HEK293T (cell line): ENCODE results near the gene LRRC4C.

ENCODE experiments used
- ARNT ChIP-seq: fragments of 450-650 bp; IDR thresholded peaks from 2 replicates; pipeline ENCODE4 v1.6.1; 2017; ENCODE audit warnings: mild to moderate bottlenecking
- BHLHE40 ChIP-seq: fragments of 450-650 bp; IDR thresholded peaks from 2 replicates; pipeline ENCODE4 v1.6.1; 2016; ENCODE audit warnings: mild to moderate bottlenecking, moderate library complexity, borderline replicate concordance
- CTBP1 ChIP-seq: fragments of 450-650 bp; IDR thresholded peaks from 2 replicates; pipeline ENCODE4 v1.6.1; 2016; ENCODE audit warnings: borderline replicate concordance
- ELF4 ChIP-seq: fragments of 450-650 bp; IDR thresholded peaks from 2 replicates; pipeline ENCODE4 v1.6.1; 2017; ENCODE audit warnings: antibody characterized with exemption
- FOXA1 ChIP-seq: fragments of 450-650 bp; IDR thresholded peaks from 2 replicates; pipeline ENCODE4 v1.6.1; 2016; ENCODE audit warnings: mild to moderate bottlenecking
- FOXK2 ChIP-seq: fragments of 450-650 bp; IDR thresholded peaks from 2 replicates; pipeline ENCODE4 v1.6.1; 2016; ENCODE audit warnings: mild to moderate bottlenecking
- FOXM1 ChIP-seq: fragments of 450-650 bp; IDR thresholded peaks from 2 replicates; pipeline ENCODE4 v1.6.1; 2017; ENCODE audit warnings: mild to moderate bottlenecking, borderline replicate concordance
- HDGF ChIP-seq: fragments of 450-650 bp; IDR thresholded peaks from 2 replicates; pipeline ENCODE4 v1.6.1; 2017; ENCODE audit warnings: antibody characterized with exemption, borderline replicate concordance
- LEF1 ChIP-seq: fragments of 450-650 bp; IDR thresholded peaks from 2 replicates; pipeline ENCODE4 v1.6.1; 2017; ENCODE audit warnings: mild to moderate bottlenecking, borderline replicate concordance
- NFRKB ChIP-seq: fragments of 450-650 bp; IDR thresholded peaks from 2 replicates; pipeline ENCODE4 v1.6.1; 2016; ENCODE audit warnings: mild to moderate bottlenecking, moderate library complexity
- PKNOX1 ChIP-seq: fragments of 450-650 bp; IDR thresholded peaks from 2 replicates; pipeline ENCODE4 v1.6.1; 2016
- SP1 ChIP-seq: fragments of 450-650 bp; IDR thresholded peaks from 2 replicates; pipeline ENCODE4 v1.6.1; 2017
- SUZ12 ChIP-seq: fragments of 450-650 bp; IDR thresholded peaks from 2 replicates; pipeline ENCODE4 v1.6.1; 2016; ENCODE audit warnings: mild to moderate bottlenecking
- TARDBP ChIP-seq: fragments of 450-650 bp; IDR thresholded peaks from 2 replicates; pipeline ENCODE4 v1.6.1; 2016

GRCh38 chr11:40094954-40095353, 1364.5 kb downstream of the LRRC4C start:
- TF ChIP-seq SP1: no peak
- TF ChIP-seq BHLHE40: no peak
- TF ChIP-seq LEF1: no peak
- no peak for TF ChIP-seq FOXA1
- no peak for TF ChIP-seq FOXK2
- no peak for TF ChIP-seq HDGF
- no peak for TF ChIP-seq ELF4
- no peak for TF ChIP-seq PKNOX1
- TF ChIP-seq TARDBP: no peak
- no peak for TF ChIP-seq NFRKB
- no peak for TF ChIP-seq CTBP1
- no peak for TF ChIP-seq SUZ12
- no peak for TF ChIP-seq FOXM1
- no peak for TF ChIP-seq ARNT
